ENCODE measurements around the gene ARHGAP20. TPM values are rescaled to one million over a fixed set of nuclear protein-coding genes. Genes with fewer than 3 reads are reported as not detected.

ARHGAP20 gene
- total RNA-seq, 4 donors from 2014 or later: 31.1 to 52.2 (median 45.0) TPM

- TF ChIP-seq CTCF (IDR thresholded peaks at IDR 0.05; ENCODE audit: low read depth): no peak
Measured at GRCh38 chr11:110691926-110692325, 20.3 kb downstream of the ARHGAP20 start.

GRCh38 chr11:110689306-110689705 is 22.9 kb downstream of the ARHGAP20 start:
- no peak for TF ChIP-seq CTCF (IDR thresholded peaks at IDR 0.05; ENCODE audit: low read depth)

- no peak for TF ChIP-seq CTCF (IDR thresholded peaks at IDR 0.05; ENCODE audit: low read depth)
Measured at GRCh38 chr11:110679323-110679975, 32.8 kb downstream of the ARHGAP20 start.

- no peak for TF ChIP-seq CTCF (IDR thresholded peaks at IDR 0.05; ENCODE audit: low read depth)
Measured at GRCh38 chr11:110675548-110675947, 36.7 kb downstream of the ARHGAP20 start.

GRCh38 chr11:110665689-110666465 is 46.4 kb downstream of the ARHGAP20 start:
- no peak for TF ChIP-seq CTCF (IDR thresholded peaks at IDR 0.05; ENCODE audit: low read depth)

GRCh38 chr11:110655967-110656366 is 56.3 kb downstream of the ARHGAP20 start:
- TF ChIP-seq CTCF (IDR thresholded peaks at IDR 0.05; ENCODE audit: low read depth): no peak

GRCh38 chr11:110654456-110654855 is 57.8 kb downstream of the ARHGAP20 start:
- no peak for TF ChIP-seq CTCF (IDR thresholded peaks at IDR 0.05; ENCODE audit: low read depth)
